ENCODE data around the gene CELF5. TPM values are rescaled to one million over a fixed set of nuclear protein-coding genes. Genes with fewer than 3 reads are reported as not detected.

The CELF5 gene
- polyA plus RNA-seq (ENCODE audit: insufficient read length in 3 of 3) = under 1 TPM; 0.38 to 0.82 (median 0.54) TPM

DNA sequence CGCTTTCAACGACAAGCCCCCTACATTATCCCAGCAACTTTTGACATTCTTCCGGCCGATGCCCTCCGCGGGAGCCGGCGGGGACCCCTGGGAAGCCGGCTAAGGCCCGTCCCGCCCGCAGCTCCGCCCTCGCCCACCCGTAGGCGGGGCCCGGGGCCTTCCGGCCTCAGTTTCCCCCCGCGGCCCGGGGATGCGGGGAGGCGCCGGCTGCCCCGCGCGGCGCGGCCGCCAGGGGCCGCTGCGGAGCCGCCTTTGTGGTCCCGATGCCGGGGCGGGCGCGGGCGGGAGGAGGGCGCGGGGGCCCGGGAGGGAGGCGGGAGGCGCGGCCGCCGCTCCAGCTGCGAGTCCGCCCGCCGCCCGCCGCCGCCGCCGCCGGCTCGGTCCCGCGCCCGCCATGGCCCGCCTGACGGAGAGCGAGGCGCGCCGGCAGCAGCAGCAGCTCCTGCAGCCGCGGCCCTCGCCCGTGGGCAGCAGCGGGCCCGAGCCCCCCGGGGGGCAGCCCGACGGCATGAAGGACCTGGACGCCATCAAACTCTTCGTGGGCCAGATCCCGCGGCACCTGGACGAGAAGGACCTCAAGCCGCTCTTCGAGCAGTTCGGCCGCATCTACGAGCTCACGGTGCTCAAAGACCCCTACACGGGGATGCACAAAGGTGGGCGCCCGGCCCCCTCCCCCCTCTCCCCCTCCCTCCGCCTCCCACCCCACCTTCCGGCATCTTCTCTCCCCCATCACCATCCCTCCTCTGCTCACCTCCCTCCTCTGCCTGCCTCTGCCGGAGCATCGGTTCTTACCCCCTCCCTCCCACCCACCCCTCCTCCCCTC is at the start of gene CELF5:
CELF5 (plus strand) TSS at position 316 of the 823 bp plus-strand sequence; CDS start at position 395, 79 bp downstream.
- DNase-seq (ENCODE audit: low read depth in 3 of 3, low spot score in 2 of 3) = peak in 1 of 3 donors; percentile 23

DNA sequence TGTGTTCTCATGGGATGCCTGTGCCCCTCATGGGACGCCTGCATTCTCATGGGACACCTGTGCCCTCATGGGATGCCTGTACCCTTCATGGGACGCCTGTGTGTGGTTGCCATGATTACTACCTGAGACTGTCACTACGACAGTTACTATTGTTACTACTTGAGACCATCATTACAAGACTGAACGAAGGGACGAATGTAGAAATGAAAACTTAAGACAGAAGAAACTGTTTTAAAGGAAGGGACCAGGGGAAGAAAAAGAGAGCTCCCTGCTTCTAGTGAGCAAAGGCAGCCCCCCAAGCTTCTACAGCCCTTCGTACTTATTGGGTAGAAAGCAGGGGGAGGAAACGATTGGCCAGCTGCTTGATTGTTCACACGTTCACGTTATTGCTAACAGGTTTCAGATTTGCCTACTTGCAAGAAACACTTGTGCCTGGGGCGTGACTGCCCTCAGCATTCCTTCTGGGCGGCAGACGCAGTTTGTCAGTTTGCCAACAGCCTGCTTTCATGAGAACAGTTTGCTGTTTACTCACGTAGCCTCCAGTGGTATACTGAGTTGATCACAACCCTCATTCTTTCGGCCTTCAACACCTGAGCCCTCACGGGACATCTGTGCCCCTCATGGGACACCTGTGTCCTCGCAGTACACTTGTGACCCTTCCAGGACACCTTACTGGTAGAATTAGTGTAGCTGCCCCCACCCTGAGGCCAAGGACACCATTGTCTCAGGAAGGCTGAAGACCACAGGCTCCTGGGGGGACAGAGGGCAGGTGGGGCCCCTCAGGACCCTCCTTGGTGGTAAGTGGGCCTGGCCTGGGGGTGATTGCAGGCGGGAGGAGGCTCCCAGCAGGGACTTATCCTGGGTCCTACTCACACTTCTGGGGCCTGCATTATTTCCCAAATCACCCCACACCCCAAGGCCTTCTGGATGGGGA is 48.4 kb upstream of the CELF5 start:
- DNase-seq (ENCODE audit: low read depth in 3 of 3, low spot score in 2 of 3) = no peak

DNA sequence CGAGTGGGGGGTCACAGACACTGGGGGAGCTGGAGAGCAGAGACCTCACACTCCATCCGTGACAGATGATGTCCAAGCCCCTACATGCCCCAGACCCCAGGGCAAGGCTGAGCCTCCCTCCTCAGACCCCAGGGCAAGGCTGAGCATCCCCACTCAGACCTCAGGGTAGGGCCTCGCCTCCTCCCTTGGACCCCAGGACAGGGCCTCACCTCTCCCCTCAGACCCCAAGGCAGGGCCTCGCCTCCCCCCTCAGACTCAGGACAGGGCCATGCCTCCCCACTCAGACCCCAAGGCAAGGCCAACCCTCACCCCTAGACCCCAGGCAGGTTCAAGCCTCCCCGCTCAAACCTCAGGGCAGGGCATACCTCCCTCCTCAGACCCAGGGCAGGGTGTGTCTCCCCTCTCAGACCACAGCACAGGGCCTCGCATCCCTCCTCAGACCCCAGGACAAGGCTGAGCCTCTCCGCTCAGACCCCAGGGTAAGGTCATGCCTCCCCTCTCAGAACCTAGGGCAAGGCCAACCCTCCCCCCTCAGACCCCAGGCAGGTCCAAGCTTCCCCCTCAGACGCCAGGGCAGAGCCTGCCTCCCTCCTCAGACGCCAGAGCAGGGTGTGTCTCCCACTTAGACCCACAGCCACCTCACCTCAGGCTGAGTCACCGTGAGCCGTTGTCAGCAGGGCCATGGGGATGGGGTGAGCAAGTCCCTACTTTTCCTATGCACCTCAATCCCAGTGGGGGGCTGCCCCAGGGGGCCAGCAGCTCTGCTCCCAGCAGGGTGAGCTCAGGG is 47.6 kb upstream of the CELF5 start:
- DNase-seq (ENCODE audit: low read depth in 3 of 3, low spot score in 2 of 3) = no peak

DNA sequence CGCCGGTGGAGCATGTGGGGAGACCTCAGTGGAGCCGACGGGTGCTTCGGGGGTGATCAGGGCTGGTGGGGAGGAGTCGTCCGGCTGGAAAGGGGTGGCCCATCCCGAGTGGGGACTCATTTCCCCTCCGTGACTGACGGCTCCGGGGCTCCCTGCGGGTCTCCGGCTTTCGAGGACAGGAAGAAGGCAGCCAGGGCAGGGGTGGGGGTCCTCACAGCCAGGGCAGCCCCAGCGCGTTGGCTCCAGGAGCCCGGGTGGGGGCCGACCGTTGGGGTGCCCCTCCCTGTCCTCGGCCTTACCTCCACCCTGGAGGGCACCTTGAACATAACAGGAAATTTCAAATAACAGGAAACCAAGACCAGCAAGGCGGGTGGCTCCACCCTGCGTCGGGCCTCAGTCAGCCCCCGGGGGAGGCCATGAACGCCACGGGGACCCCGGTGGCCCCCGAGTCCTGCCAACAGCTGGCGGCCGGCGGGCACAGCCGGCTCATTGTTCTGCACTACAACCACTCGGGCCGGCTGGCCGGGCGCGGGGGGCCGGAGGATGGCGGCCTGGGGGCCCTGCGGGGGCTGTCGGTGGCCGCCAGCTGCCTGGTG is 46.0 kb upstream of the CELF5 start, which contains the start of gene S1PR4:
S1PR4 (plus strand) TSS at position 393 of the 596 bp plus-strand sequence; CDS start at position 417, 24 bp downstream.
- DNase-seq (ENCODE audit: low read depth in 3 of 3, low spot score in 2 of 3) = no peak

DNA sequence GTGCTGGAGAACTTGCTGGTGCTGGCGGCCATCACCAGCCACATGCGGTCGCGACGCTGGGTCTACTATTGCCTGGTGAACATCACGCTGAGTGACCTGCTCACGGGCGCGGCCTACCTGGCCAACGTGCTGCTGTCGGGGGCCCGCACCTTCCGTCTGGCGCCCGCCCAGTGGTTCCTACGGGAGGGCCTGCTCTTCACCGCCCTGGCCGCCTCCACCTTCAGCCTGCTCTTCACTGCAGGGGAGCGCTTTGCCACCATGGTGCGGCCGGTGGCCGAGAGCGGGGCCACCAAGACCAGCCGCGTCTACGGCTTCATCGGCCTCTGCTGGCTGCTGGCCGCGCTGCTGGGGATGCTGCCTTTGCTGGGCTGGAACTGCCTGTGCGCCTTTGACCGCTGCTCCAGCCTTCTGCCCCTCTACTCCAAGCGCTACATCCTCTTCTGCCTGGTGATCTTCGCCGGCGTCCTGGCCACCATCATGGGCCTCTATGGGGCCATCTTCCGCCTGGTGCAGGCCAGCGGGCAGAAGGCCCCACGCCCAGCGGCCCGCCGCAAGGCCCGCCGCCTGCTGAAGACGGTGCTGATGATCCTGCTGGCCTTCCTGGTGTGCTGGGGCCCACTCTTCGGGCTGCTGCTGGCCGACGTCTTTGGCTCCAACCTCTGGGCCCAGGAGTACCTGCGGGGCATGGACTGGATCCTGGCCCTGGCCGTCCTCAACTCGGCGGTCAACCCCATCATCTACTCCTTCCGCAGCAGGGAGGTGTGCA is 45.3 kb upstream of the CELF5 start:
- no peak for DNase-seq (ENCODE audit: low read depth in 3 of 3, low spot score in 2 of 3)

DNA sequence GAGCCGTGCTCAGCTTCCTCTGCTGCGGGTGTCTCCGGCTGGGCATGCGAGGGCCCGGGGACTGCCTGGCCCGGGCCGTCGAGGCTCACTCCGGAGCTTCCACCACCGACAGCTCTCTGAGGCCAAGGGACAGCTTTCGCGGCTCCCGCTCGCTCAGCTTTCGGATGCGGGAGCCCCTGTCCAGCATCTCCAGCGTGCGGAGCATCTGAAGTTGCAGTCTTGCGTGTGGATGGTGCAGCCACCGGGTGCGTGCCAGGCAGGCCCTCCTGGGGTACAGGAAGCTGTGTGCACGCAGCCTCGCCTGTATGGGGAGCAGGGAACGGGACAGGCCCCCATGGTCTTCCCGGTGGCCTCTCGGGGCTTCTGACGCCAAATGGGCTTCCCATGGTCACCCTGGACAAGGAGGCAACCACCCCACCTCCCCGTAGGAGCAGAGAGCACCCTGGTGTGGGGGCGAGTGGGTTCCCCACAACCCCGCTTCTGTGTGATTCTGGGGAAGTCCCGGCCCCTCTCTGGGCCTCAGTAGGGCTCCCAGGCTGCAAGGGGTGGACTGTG is 44.6 kb upstream of the CELF5 start:
- DNase-seq (ENCODE audit: low read depth in 3 of 3, low spot score in 2 of 3) = no peak

DNA sequence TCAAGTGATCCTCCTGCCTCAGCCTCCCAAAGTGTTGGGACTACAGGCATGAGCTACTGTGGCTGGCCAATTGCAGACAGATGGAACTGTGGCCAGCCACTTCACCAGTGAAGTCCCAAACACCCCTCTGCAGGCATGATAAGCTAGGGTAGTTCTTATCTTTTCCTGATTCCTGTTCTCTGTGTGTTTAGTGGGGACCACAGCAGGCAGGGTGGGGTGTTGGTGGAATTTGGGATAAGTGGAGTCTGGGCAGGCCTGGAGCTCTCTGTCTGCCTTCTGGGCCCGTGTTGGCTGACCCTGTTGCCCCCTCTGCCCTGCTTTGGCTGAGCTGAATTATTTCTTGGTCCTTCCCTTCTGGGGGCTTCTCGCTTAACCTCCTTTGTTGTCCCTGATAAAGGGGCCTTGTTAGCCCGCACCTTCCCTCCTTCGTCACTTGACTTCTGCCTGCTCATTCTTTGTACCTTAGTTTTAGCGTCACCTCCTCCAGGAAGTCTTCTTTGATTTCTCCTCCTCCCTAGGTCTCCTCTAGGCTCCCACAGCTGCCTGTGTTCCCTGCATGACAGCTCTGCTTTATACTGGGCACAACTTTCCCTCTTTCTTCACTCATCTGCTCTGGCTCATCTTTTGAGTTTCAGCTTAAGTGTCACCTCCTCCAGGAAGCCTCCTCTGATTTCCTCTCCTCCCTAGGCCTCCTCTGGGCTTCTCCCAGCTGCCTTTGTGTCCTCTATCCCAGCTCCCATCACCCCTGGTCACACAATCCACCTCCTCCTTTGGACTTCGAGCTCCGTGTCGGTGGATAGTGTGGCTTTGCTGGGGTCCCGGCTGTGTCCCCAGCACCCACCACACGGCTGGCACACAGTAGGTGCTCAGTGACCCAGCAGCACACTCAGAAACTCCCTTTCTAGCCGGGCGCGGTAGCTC is 40.5 kb upstream of the CELF5 start:
- no peak for DNase-seq (ENCODE audit: low read depth in 3 of 3, low spot score in 2 of 3)

DNA sequence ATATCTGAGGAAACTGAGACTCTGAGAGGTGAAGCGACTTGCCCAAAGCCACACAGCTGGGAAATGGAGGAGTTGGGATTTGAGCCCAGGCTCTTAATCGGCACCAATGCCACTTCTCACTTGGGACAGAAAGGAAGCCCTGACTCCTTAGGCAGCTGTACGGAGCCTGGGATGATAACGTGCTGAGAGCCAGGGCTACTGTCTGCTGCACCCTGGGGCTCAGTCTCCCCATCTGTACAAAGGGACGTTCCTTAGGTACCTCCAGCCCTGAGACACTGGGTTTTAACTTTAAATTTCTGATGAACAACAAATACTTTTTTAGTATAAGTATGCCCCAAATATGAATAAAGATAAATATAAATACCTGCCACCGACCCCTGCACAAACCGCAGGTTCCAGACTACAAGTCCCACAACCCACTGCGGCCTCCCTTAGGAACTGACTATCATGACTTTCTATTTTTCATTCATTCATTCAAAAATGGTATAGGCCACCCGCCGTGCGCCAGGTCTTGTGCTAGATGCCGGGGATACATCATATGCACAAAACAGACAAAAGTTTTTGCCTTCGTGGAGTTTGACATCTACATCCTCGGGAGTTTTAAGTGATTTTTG is 39.5 kb upstream of the CELF5 start:
- DNase-seq (ENCODE audit: low read depth in 3 of 3, low spot score in 2 of 3) = no peak

DNA sequence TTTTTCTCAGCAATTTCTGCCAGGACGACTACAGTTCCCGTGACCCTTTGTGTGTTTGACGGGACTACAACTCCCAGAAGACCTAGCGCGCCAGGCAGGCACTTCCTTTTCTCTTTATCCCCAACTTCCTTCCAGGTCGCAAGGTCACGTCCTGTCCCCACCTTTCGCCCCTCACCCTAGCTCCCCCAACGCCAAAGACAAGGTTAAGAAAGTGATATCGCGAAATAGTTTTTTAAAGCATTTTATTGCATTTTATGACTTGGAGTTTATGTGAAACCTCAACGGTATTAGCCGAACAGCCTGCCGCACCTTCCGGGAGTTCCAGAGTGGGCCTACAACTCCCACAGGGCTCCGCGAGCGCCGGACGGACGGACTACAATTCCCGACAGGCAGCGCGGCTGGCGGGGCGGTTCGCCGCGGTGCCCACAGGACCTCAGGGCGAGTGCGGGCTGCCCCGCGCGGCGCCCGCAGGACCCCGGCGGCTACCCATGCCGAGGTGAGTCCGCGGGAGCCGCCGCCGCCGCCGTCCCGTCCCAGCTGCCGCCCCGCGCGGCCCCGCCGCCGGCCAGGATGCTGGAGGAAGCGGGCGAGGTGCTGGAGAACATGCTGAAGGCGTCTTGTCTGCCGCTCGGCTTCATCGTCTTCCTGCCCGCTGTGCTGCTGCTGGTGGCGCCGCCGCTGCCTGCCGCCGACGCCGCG is 38.9 kb upstream of the CELF5 start, which contains the start of gene NCLN:
NCLN (plus strand) TSS at position 470 of the 699 bp plus-strand sequence; CDS start at position 571, 101 bp downstream.
- peak; percentile 97 to 98 (median 98) for DNase-seq (ENCODE audit: low read depth in 3 of 3, low spot score in 2 of 3)

DNA sequence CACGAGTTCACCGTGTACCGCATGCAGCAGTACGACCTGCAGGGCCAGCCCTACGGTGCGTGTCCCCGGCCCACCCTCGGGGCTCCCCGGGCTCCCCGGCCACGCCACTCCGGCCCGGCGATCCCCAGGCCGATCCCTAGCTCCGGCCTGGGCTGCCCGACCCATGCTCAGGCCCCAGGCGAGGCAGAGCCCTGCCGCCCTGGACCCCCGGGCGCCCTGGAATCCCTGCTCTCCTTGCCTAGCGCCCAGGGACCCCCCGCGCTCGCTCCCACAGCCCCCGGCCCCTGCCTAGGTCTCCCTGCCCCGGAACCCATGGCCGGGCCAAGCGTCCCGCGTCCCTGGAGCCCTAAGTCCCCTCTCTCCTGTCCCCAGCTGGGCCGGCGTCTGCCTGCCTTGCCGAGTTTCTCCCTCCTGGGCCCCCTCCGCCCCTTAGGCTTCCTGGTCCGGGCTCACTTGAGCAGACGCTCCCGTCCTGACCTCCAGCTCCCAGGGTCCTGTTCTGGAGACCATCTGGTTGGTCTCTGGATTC is 38.2 kb upstream of the CELF5 start:
- DNase-seq (ENCODE audit: low read depth in 3 of 3, low spot score in 2 of 3) = no peak

DNA sequence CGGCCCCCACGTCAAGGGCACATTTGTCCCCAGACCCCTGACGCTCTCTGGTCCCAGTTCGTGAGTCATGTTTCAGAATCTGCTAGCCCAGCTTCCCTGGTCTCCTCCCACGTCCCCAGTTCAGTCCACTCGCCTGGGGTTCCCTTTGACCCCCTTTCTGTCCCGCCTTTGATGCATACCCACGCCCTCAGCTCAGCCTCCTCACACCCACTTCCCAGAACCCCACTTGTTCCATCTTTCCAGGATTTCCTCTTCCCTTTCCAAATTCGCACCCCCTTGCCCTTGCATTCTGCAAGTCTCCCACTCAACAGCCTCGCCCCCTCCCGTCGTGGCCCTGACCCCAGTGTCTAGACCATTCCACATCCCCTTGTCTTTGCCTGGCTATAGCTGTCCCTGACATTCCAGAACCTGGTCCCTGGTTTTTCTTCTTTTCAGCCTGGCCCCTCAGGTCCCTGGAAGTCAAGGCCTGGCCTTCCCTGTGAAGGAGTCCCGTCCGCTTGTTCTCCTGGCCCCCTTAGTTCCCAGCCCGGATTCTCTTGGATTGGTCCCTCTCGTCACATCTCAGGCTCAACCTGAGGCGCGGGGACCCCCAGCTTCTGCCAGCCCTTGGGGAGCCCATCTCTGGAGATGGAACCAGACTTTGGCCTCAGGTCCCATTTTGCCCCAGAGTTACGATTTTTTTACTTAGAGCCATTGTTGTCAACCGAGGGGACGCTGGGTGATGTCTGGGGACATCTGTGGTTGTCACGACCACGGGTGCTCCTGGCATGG is 37.4 kb upstream of the CELF5 start:
- no peak for DNase-seq (ENCODE audit: low read depth in 3 of 3, low spot score in 2 of 3)

DNA sequence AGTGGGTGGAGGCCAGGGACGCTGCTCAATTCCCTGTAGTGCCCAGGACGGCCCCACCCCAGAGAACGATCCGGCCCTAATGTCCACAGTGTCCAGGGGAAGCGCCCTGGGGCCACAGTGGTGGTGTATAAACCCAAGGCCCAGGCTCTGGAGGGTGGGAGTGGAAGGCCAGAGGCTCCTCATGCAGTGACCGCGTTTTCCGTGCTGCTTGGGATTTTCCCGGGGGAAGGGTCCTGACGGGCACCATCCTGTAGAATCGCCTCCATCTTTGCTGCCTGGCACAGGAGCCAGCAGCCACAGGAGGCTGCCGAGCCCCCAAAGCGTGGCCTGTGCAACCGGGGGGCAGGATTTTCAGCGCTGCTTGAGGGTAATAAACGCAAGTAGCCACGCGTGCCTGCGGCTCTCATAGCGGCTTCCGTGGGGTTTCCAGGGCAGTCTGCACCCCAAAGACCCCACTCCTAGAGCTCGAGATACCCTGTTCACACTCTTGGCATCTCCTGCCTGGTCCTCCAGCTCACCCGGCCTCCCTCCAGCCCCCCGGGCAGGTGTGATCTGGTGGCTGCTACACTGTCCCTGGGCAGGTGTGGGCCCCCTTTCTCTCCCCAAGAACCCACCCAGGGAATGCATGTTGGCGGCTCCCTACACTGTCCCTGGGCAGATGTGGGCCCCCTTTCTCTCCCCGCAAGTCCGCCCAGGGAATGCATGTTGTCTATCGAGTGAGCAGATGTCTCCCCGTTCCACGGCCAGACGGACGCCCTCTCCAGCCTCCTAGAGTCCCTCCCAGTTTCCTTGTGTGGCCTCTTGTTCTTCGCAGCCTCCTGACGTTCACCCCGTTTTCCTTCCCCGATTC is 36.6 kb upstream of the CELF5 start:
- no peak for DNase-seq (ENCODE audit: low read depth in 3 of 3, low spot score in 2 of 3)

DNA sequence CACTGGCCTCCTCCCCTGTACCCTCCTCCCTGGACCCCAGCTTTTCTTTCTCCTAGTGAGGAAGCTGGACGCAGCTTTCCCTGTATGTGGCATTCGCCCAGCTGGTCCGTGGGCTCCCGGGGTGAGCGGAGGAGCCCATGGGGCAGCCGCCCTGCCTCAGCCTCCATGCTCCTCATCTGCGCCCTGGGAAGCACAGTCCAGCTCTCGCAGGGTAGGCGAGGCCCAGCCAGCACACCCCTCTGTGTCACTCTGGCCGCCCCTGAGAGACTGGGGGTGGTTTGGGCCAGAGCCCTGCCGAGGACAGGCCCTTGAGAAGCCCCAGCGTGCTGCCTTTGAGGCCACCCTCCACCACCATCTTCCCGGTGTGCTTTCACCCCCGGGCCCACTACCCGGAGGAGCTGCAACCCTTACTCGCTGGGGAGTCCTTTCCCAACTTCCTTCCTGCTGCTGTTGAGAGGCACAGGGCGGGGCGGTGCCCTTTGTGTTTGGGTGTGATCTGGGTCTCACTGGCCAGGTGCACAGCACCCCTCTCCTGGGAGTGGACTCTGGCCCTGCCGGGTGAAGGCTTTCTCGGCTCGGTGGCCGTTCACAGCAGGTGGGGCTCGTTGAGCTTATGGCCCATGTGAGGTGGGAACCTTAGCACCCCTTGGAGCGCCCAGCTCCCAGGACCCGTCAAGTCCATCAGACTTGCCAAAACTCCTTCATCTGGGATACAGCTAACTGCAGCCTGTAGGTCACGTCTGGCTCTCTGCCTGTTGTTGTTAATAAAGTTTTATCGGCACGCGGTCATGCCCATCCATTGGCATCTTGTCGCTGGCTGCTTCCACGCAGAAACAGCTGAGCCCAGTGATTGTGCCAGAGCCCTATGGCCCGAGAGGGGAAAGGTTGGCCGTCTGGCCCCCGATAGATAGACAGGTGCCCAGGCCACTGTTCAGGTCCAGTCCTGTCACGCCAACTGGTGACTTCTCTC is 35.5 kb upstream of the CELF5 start:
- no peak for DNase-seq (ENCODE audit: low read depth in 3 of 3, low spot score in 2 of 3)

All from right renal cortex interstitium (tissue), 3 donors.